ENCODE data around the gene SEPTIN1.
"Not testable (repeated sequence)": the region's sequence is repeated elsewhere in the genome, so short reads cannot be mapped to it uniquely, and the experiment has no call there.

SEPTIN1 gene

DNA sequence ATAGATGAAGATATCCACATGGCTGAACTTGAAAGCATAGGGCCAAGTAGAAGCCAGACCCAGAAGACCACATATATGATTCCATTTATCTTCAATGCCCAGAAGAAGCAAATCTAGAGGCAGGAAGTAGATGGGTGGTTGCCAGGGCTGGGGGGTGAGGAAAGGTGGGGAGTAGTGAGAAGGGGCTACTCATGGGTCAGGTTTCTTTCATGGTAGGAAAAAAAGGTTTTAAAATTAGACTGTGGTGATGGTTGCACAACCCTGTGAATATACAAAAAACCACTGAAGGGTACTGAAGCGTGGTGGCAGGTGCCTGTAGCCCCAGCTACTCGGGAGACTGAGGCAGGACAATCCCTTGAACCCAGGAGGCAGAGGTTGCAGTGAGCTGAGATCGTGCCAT lies 32.7 kb downstream of the SEPTIN1 start:
- TF ChIP-seq, protein P1, sequence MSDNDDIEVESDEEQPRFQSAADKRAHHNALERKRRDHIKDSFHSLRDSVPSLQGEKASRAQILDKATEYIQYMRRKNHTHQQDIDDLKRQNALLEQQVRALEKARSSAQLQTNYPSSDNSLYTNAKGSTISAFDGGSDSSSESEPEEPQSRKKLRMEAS (IDR thresholded peaks at IDR 0.05; ENCODE audit: low read depth, low read length): no peak
- TF ChIP-seq POLR2A (IDR thresholded peaks at IDR 0.05; ENCODE audit: extremely low read depth, insufficient read length) (no peak), MYC (IDR thresholded peaks at IDR 0.05; ENCODE audit: low read depth, low read length) (no peak)
- TF ChIP-seq, protein P2, sequence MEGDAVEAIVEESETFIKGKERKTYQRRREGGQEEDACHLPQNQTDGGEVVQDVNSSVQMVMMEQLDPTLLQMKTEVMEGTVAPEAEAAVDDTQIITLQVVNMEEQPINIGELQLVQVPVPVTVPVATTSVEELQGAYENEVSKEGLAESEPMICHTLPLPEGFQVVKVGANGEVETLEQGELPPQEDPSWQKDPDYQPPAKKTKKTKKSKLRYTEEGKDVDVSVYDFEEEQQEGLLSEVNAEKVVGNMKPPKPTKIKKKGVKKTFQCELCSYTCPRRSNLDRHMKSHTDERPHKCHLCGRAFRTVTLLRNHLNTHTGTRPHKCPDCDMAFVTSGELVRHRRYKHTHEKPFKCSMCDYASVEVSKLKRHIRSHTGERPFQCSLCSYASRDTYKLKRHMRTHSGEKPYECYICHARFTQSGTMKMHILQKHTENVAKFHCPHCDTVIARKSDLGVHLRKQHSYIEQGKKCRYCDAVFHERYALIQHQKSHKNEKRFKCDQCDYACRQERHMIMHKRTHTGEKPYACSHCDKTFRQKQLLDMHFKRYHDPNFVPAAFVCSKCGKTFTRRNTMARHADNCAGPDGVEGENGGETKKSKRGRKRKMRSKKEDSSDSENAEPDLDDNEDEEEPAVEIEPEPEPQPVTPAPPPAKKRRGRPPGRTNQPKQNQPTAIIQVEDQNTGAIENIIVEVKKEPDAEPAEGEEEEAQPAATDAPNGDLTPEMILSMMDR (IDR thresholded peaks at IDR 0.05; ENCODE audit: low read depth, low read length): no peak
- peak; percentile 47 for DNase-seq (ENCODE audit: low read depth)
- no peak overlapping the region for H3K4me3 ChIP-seq (ENCODE audit: low read depth, low read length)

DNA sequence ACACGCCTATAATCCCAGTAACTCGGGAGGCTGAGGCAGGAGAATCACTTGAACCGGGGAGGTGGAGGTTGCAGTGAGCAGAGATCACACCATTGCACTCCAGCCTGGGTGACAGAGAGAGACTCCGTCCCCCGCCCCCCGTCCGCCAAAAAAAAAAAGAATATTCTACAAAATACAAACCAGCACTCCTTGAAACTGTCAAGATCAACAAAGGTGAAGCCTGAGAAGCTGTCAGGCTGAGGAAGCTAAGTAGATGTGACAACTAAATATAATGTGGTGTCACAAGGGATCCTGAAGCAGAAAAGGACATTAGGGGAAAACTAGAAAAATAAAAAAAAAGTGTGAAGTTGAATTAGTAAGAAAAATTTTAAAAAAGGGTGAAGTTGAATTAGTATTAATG lies 33.4 kb downstream of the SEPTIN1 start:
- DNase-seq (ENCODE audit: low read depth): no peak
- H3K4me3 ChIP-seq (ENCODE audit: low read depth, low read length): no peak overlapping the region
- TF ChIP-seq MYC (IDR thresholded peaks at IDR 0.05; ENCODE audit: low read depth, low read length): no peak
- TF ChIP-seq, protein P1 (IDR thresholded peaks at IDR 0.05; ENCODE audit: low read depth, low read length): no peak
- no peak for TF ChIP-seq POLR2A (IDR thresholded peaks at IDR 0.05; ENCODE audit: extremely low read depth, insufficient read length)
- TF ChIP-seq, protein P2 (IDR thresholded peaks at IDR 0.05; ENCODE audit: low read depth, low read length): no peak

DNA sequence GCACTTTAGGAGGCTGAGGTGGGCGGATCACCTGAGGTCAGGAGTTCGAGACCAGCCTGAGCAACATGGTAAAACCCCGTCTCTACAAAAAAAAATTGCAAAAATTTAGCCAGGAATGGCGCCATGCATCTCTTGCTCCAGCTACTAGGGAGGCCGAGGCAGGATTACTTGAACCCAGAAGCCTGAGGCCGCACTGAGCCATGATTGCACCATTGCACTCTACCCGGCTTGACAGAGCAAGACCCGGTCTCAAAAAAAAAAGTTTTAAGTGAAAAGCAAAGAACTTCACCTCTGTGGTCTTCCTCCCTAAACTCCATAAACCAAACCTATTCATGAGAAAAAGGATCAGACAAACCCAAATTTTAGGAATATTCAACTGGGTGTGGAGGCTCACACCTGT lies 34.2 kb downstream of the SEPTIN1 start:
- no peak overlapping the region for H3K4me3 ChIP-seq (ENCODE audit: low read depth, low read length)
- no peak for DNase-seq (ENCODE audit: low read depth)
- TF ChIP-seq MYC (IDR thresholded peaks at IDR 0.05; ENCODE audit: low read depth, low read length) (no peak), POLR2A (IDR thresholded peaks at IDR 0.05; ENCODE audit: extremely low read depth, insufficient read length) (no peak)
- TF ChIP-seq, protein P2 (IDR thresholded peaks at IDR 0.05; ENCODE audit: low read depth, low read length): no peak
- TF ChIP-seq, protein P1 (IDR thresholded peaks at IDR 0.05; ENCODE audit: low read depth, low read length): no peak

DNA sequence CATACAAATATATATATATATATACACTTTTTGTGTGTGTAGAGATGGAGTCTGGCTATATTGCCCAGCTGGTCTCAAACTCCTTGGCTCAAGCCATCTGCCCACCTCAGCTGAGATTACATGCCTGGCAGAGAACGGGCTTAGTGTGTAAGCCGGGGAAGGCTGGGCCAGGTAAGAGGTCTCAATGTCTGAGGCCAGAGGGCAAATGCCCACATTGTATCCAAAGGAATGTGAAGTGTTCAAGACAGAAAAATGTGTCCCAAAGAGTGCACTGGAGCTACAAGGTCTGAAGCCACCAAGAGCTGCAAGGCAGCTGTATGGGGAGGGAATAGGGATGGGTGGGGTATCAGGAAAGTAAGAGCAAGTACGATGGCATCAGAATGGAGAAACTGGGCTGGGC lies 36.1 kb downstream of the SEPTIN1 start:
- TF ChIP-seq MYC (IDR thresholded peaks at IDR 0.05; ENCODE audit: low read depth, low read length): no peak
- TF ChIP-seq, protein P2 (IDR thresholded peaks at IDR 0.05; ENCODE audit: low read depth, low read length): no peak
- TF ChIP-seq, protein P1 (IDR thresholded peaks at IDR 0.05; ENCODE audit: low read depth, low read length): no peak
- no peak for TF ChIP-seq POLR2A (IDR thresholded peaks at IDR 0.05; ENCODE audit: extremely low read depth, insufficient read length)
- no peak overlapping the region for H3K4me3 ChIP-seq (ENCODE audit: low read depth, low read length)
- DNase-seq (ENCODE audit: low read depth): no peak

DNA sequence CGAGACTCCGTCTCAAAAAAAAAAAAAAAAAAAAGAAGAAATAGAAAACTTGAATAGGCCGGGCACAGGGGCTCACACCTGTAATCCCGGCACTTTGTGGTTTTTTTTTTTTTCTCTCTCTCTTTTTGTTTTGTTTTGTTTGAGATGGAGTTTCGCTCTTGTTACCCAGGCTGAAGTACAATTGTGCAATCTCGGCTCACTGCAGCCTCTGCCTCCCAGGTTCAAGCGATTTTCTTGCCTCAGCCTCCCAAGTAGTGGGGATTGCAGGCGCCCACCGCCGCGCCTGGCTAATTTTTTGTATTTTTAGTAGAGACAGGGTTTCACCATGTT lies 38.9 kb downstream of the SEPTIN1 start:
- DNase-seq (ENCODE audit: low read depth); H3K4me3 ChIP-seq (ENCODE audit: low read depth, low read length): not testable (repeated sequence)

DNA sequence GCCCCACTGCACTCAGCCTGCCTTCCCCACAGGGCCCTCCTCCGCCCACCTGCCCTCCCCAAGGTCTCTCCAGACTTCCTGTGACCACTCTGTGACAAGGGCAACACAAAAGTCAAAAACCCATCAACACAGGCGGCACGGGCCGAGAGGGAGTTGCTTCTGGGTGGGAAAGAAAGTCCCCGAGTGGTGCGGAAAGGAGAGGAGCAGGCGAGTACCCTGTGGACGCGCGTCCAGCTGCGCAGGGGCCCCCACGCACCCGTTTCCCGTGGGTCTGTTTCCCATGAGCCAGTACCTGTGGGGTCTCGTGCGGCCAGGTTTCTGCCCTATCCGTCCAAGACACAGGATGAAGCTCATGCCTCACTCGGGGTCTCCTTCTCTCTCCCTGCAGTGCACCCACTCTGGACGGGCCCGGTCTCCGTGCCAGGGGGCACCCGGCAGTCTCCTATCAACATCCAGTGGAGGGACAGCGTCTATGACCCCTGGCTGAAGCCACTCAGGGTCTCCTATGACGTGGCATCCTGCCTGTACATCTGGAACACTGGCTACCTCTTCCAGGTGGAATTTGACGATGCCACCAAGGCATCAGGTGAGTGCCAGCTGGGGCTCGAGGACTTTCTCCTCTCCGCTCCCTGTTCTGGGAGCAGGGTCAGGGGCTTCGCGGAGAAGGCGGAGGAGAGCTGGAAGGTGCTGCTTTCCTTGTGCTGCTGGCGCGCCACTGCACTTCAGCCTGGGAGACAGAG lies 39.4 kb downstream of the SEPTIN1 start:
- H3K4me3 ChIP-seq (ENCODE audit: low read depth, low read length): no peak overlapping the region
- TF ChIP-seq POLR2A (IDR thresholded peaks at IDR 0.05; ENCODE audit: extremely low read depth, insufficient read length): no peak
- TF ChIP-seq, protein P2 (IDR thresholded peaks at IDR 0.05; ENCODE audit: low read depth, low read length): no peak
- no peak for DNase-seq (ENCODE audit: low read depth)

DNA sequence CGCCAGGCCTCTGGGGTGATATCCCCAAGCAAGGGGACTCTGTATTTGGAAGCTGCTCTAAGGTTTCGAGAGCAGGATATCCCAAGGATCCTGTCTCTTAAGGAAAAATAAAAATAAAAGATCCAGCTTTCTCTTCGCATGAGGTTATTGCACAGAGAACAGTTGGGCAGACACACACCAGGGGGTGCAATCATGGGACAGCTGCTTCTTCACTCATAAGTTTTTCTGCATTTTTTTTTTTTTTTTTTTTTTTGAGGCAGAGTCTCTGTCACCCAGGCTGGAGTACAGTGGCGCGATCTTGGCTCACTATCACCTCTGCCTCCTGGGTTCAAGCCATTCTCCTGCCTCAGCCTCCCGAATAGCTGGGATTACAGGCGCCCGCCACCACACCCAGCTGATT lies 40.4 kb downstream of the SEPTIN1 start:
- not testable (repeated sequence) for DNase-seq (ENCODE audit: low read depth); H3K4me3 ChIP-seq (ENCODE audit: low read depth, low read length)
